NCI-H82 treated with DMSO at 0.1 percent for 48 hours (cell line): ENCODE measurements around the gene DAB2IP.

Source experiments
- DNase-seq: peaks from one replicate; lab custom pipeline; 2025; ENCODE audit not compliant: unreplicated experiment; lab: John Stamatoyannopoulos, UW

DAB2IP gene

GRCh38 chr9:121625590-121625989, 25.8 kb upstream of the DAB2IP start:
- no peak for DNase-seq

GRCh38 chr9:121626012-121626411, 25.4 kb upstream of the DAB2IP start:
- DNase-seq = no peak

GRCh38 chr9:121627427-121627826, 24.0 kb upstream of the DAB2IP start:
- DNase-seq = no peak

GRCh38 chr9:121628401-121628800, 23.0 kb upstream of the DAB2IP start:
- DNase-seq = no peak

- DNase-seq = no peak
These were observed 20.3 kb upstream of the DAB2IP start for GRCh38 chr9:121631115-121631514.

GRCh38 chr9:121631978-121632418, 19.4 kb upstream of the DAB2IP start:
- no peak for DNase-seq

- DNase-seq = no peak
These were observed 18.2 kb upstream of the DAB2IP start for GRCh38 chr9:121633119-121633714.

GRCh38 chr9:121633736-121634135, 17.7 kb upstream of the DAB2IP start:
- no peak for DNase-seq

- no peak for DNase-seq
These were observed 16.8 kb upstream of the DAB2IP start for GRCh38 chr9:121634329-121635261.

- no peak for DNase-seq
These were observed 16.0 kb upstream of the DAB2IP start for GRCh38 chr9:121635300-121635876.

- no peak for DNase-seq
These were observed 15.0 kb upstream of the DAB2IP start for GRCh38 chr9:121636341-121636865.

GRCh38 chr9:121636978-121637712, 14.3 kb upstream of the DAB2IP start:
- no peak for DNase-seq

- no peak for DNase-seq
These were observed 13.7 kb upstream of the DAB2IP start for GRCh38 chr9:121637713-121638220.

GRCh38 chr9:121638399-121638798, 13.0 kb upstream of the DAB2IP start:
- DNase-seq = no peak

GRCh38 chr9:121638901-121639592, 12.4 kb upstream of the DAB2IP start:
- no peak for DNase-seq

- DNase-seq = no peak
These were observed 11.8 kb upstream of the DAB2IP start for GRCh38 chr9:121639619-121640018.

- no peak for DNase-seq
These were observed 11.4 kb upstream of the DAB2IP start for GRCh38 chr9:121640076-121640475.

GRCh38 chr9:121640491-121641223, 10.8 kb upstream of the DAB2IP start:
- DNase-seq = no peak

- no peak for DNase-seq
These were observed 10.2 kb upstream of the DAB2IP start for GRCh38 chr9:121641224-121641611.

GRCh38 chr9:121642758-121643157, 8.7 kb upstream of the DAB2IP start:
- DNase-seq = no peak
